Measurements from ENCODE around the gene HSPB8.

Gene HSPB8

DNA sequence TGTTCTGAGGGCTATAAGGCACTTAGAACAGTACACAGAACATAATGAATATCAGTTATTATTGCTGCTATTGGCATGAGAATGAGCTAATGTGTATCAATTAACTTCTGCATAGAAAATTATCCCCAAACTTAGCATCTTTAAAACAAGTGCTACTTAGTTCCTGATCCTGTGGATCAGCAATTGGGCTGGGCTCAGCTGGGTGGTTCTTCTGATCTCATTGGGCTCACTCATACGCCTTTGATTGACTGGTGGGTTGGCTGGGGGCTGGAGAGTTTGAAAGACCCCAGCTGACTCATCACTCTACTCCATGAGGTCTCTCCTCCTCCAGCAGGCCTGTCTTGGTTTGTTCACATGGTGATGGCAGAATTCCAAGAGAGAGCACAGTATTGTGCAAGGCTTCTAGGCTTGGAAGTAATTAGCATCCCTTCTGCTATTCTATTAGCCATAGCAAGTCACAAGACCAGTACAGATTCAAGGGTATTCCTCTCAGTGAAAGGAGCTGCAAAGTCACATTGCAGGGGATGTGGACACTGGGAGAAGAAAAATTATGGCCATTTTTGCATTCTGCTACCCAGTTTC lies 27.2 kb upstream of the HSPB8 start:
- TF ChIP-seq SPI1 (IDR thresholded peaks at IDR 0.05; ENCODE audit: borderline replicate concordance, low read depth) (no peak), POLR2AphosphoS5 (IDR thresholded peaks at IDR 0.05; ENCODE audit: low read depth) (no peak), GABPA (IDR thresholded peaks at IDR 0.05; ENCODE audit: low read depth) (no peak)
- TF ChIP-seq, protein P1, sequence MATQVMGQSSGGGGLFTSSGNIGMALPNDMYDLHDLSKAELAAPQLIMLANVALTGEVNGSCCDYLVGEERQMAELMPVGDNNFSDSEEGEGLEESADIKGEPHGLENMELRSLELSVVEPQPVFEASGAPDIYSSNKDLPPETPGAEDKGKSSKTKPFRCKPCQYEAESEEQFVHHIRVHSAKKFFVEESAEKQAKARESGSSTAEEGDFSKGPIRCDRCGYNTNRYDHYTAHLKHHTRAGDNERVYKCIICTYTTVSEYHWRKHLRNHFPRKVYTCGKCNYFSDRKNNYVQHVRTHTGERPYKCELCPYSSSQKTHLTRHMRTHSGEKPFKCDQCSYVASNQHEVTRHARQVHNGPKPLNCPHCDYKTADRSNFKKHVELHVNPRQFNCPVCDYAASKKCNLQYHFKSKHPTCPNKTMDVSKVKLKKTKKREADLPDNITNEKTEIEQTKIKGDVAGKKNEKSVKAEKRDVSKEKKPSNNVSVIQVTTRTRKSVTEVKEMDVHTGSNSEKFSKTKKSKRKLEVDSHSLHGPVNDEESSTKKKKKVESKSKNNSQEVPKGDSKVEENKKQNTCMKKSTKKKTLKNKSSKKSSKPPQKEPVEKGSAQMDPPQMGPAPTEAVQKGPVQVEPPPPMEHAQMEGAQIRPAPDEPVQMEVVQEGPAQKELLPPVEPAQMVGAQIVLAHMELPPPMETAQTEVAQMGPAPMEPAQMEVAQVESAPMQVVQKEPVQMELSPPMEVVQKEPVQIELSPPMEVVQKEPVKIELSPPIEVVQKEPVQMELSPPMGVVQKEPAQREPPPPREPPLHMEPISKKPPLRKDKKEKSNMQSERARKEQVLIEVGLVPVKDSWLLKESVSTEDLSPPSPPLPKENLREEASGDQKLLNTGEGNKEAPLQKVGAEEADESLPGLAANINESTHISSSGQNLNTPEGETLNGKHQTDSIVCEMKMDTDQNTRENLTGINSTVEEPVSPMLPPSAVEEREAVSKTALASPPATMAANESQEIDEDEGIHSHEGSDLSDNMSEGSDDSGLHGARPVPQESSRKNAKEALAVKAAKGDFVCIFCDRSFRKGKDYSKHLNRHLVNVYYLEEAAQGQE (IDR thresholded peaks at IDR 0.05; ENCODE audit: insufficient replicate concordance, low read depth): no peak
- TF ChIP-seq, protein P2, sequence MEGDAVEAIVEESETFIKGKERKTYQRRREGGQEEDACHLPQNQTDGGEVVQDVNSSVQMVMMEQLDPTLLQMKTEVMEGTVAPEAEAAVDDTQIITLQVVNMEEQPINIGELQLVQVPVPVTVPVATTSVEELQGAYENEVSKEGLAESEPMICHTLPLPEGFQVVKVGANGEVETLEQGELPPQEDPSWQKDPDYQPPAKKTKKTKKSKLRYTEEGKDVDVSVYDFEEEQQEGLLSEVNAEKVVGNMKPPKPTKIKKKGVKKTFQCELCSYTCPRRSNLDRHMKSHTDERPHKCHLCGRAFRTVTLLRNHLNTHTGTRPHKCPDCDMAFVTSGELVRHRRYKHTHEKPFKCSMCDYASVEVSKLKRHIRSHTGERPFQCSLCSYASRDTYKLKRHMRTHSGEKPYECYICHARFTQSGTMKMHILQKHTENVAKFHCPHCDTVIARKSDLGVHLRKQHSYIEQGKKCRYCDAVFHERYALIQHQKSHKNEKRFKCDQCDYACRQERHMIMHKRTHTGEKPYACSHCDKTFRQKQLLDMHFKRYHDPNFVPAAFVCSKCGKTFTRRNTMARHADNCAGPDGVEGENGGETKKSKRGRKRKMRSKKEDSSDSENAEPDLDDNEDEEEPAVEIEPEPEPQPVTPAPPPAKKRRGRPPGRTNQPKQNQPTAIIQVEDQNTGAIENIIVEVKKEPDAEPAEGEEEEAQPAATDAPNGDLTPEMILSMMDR (IDR thresholded peaks at IDR 0.05; ENCODE audit: insufficient read depth, low read length): no peak
- Histone ChIP-seq H3K27ac (replicated peaks) (no peak overlapping the region), H3K4me3 (replicated peaks; ENCODE audit: insufficient read depth, low read length) (no peak overlapping the region), H3K27me3 (ENCODE audit: insufficient read depth, poor library complexity, severe bottlenecking) (no peaks in the 10 kb centered on the region)
- no peak for DNase-seq (ENCODE audit: low read depth in 1 of 2, low spot score in 1 of 2)

DNA sequence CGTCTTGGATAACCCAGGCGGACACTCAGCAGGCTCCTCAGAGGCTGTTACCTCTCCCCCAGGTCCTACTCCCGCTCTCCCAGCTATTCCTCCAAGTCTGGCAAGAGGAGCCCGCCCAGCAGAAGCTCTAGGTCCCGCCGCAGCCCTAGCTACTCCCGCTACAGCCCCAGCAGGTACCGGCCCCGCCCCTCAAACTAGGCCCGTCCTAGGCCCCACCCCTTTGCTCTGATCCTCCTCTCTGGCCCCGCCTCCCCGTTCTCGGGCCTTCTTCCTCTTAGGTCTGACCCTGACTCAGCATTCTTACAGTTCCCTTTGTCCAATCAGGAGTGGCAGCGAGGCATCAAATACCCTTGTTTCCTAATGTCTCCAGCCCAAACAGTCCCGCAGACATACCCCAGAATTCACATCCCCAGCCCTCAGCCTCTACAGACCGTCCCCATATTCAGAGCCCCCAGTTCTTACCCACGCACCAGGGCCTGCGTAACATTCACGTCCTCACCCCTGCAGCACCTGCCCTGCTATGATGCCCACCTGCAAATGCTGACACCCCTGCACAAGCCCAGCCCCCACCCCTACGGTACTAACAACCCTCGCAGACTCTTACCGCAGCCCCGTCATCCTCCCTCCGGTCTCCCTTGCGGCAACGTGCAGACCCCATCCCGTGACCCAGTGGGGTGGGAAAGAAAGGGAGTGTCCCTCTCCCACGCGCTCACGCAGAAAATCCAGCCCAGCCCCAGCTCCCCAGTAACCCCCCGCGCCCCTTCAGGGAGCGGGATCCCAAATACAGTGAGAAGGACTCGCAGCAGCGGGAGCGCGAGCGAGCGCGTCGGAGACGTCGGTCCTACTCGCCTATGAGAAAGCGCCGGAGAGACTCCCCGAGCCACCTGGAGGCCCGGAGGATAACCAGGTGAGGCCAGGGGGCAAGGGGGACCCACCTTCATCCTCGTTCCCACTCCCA lies 25.0 kb upstream of the HSPB8 start:
- DNase-seq (ENCODE audit: low read depth in 1 of 2, low spot score in 1 of 2): peak; percentile 12 to 31
- TF ChIP-seq SPI1 (IDR thresholded peaks at IDR 0.05; ENCODE audit: borderline replicate concordance, low read depth) (no peak), POLR2AphosphoS5 (IDR thresholded peaks at IDR 0.05; ENCODE audit: low read depth) (no peak), GABPA (IDR thresholded peaks at IDR 0.05; ENCODE audit: low read depth) (no peak)
- TF ChIP-seq, protein P2 (IDR thresholded peaks at IDR 0.05; ENCODE audit: insufficient read depth, low read length): no peak
- TF ChIP-seq, protein P1 (IDR thresholded peaks at IDR 0.05; ENCODE audit: insufficient replicate concordance, low read depth): no peak
- Histone ChIP-seq H3K27me3 (ENCODE audit: insufficient read depth, poor library complexity, severe bottlenecking) (no peaks in the 10 kb centered on the region), H3K27ac (replicated peaks) (no peak overlapping the region), H3K4me3 (replicated peaks; ENCODE audit: insufficient read depth, low read length) (no peak overlapping the region)

DNA sequence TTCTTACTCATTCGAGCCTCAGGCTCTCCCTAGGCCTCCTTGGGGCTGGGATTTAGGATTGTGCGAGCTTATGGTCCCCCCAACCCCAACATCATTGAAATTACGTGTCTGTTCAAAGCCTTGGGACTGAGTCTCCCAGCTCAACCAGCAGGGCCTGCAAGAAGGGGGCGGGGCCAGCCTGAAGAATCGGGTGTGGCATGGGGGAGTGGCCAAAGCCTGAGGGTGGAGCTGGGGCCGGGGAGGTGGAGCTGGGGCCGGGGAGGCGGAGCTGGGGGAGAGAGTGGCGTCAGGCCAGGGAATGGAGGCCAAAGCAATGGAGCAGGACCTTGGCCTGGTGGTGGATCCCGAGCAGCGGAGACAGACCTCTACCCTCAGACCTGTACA lies 24.3 kb upstream of the HSPB8 start:
- H3K4me3 ChIP-seq (replicated peaks; ENCODE audit: insufficient read depth, low read length): no peak overlapping the region
- H3K27me3 ChIP-seq (ENCODE audit: insufficient read depth, poor library complexity, severe bottlenecking): no peaks in the 10 kb centered on the region
- no peak for TF ChIP-seq POLR2AphosphoS5 (IDR thresholded peaks at IDR 0.05; ENCODE audit: low read depth)
- TF ChIP-seq, protein P1 (IDR thresholded peaks at IDR 0.05; ENCODE audit: insufficient replicate concordance, low read depth): no peak
- TF ChIP-seq, protein P2 (IDR thresholded peaks at IDR 0.05; ENCODE audit: insufficient read depth, low read length): no peak
- no peak overlapping the region for H3K27ac ChIP-seq (replicated peaks)
- DNase-seq (ENCODE audit: low read depth in 1 of 2, low spot score in 1 of 2): no peak
